H1 (cell line): ENCODE results near the gene BBLN.

Source experiments
- BRCA1 ChIP-seq: IDR thresholded peaks from 2 replicates; pipeline ENCODE4 v1.6.1; 2012; ENCODE audit warnings: low read depth, low read length, improper control_type of control experiment
- CBX5 ChIP-seq: fragments of 300-800, 300-1000 bp; sonication (generic); IDR thresholded peaks from 2 replicates; pipeline ENCODE4 v1.7.1; 2016; ENCODE audit warnings: antibody characterized with exemption, low read length, low read depth
- CHD2 ChIP-seq: IDR thresholded peaks from 2 replicates; pipeline ENCODE4 v1.6.1; 2012; ENCODE audit warnings: low read length, improper control_type of control experiment
- EZH2 ChIP-seq: fragments of 200-600 bp; sonication (generic); IDR thresholded peaks from 2 replicates; pipeline ENCODE4 v1.7.1; 2012; ENCODE audit warnings: low read depth, mild to moderate bottlenecking, moderate library complexity, low read length, inconsistent platforms; ENCODE audit not compliant: severe bottlenecking
- HDAC2 ChIP-seq, 2 experiments: fragments of 300-600 bp in 1 of 2; sonication (generic) in 1 of 2; IDR thresholded peaks; 2 replicates each; pipeline ENCODE4 v1.6.1; 2011 to 2012; ENCODE audit warnings: low read depth in 2 of 2, low read length in 2 of 2, mild to moderate bottlenecking in 2 of 2, moderate library complexity in 2 of 2, borderline replicate concordance in 1 of 2, inconsistent platforms in 1 of 2
- KDM5A ChIP-seq: fragments of 200-600 bp; IDR thresholded peaks from 2 replicates; pipeline ENCODE4 v1.7.1; 2012; ENCODE audit warnings: mild to moderate bottlenecking, low read length, inconsistent platforms, mixed read lengths
- POLR2A ChIP-seq, 2 experiments: IDR thresholded peaks; 1 replicate in 1 of 2; 2 replicates in 1 of 2; pipeline ENCODE4 v1.6.1; 2011; ENCODE audit warnings: low read depth in 2 of 2, low read length in 2 of 2, mild to moderate bottlenecking in 2 of 2; ENCODE audit errors: control extremely low read depth in 1 of 2
- RAD21 ChIP-seq, 2 experiments: IDR thresholded peaks in 1 of 2; conservative IDR thresholded peaks in 1 of 2; 2 replicates each; pipeline ENCODE4 v1.6.1; 2011; ENCODE audit warnings: low read depth in 2 of 2, low read length in 2 of 2, improper control_type of control experiment in 1 of 2, inconsistent platforms in 1 of 2, mild to moderate bottlenecking in 1 of 2, moderate library complexity in 1 of 2
- RXRA ChIP-seq: IDR thresholded peaks from 2 replicates; pipeline ENCODE4 v1.6.1; 2011; ENCODE audit warnings: low read depth, mild to moderate bottlenecking, low read length, moderate library complexity; ENCODE audit not compliant: insufficient read depth
- TBP ChIP-seq: IDR thresholded peaks from 2 replicates; pipeline ENCODE4 v1.6.1; 2011; ENCODE audit warnings: low read depth, low read length, improper control_type of control experiment
- YY1 ChIP-seq: IDR thresholded peaks from 2 replicates; pipeline ENCODE4 v1.6.1; 2011; ENCODE audit warnings: low read depth, mild to moderate bottlenecking, low read length
- TF ChIP-seq, protein P1 (sequence below): IDR thresholded peaks from 2 replicates; pipeline ENCODE4 v1.6.1; 2011; ENCODE audit warnings: low read depth, mild to moderate bottlenecking, low read length; ENCODE audit not compliant: insufficient read depth
- TF ChIP-seq, protein P2 (sequence below), 3 experiments: IDR thresholded peaks; 1 replicate in 2 of 3; 2 replicates in 1 of 3; pipeline versions ENCODE4 v1.5.1 to v1.6.1; 2011; ENCODE audit warnings: low read length in 3 of 3, mild to moderate bottlenecking in 3 of 3, inconsistent platforms in 2 of 3, low read depth in 1 of 3, moderate library complexity in 1 of 3; ENCODE audit not compliant: insufficient read depth in 1 of 3; ENCODE audit errors: control extremely low read depth in 1 of 3
- TF ChIP-seq, protein P3 (sequence below): IDR thresholded peaks from 2 replicates; pipeline ENCODE4 v1.6.1; 2011; ENCODE audit warnings: low read length, improper control_type of control experiment

GRCh38 chr9:128144239-128145181 is 15.6 kb upstream of the BBLN start:
- TF ChIP-seq YY1 (no peak), TBP (no peak), KDM5A (no peak), CHD2 (no peak), POLR2A (IDR thresholded peaks at IDR 0.05; ENCODE audit: control extremely low read depth in 1 of 2, low read depth in 2 of 2, low read length in 2 of 2) (no peak), CBX5 (no peak), RAD21 (IDR thresholded peaks at IDR 0.05 in 1 of 2, conservative IDR thresholded peaks at IDR 0.05 in 1 of 2; ENCODE audit: low read depth in 2 of 2, low read length in 2 of 2) (no peak), RXRA (no peak), EZH2 (no peak), BRCA1 (no peak), HDAC2 (IDR thresholded peaks at IDR 0.05; ENCODE audit: borderline replicate concordance in 1 of 2, low read depth in 2 of 2, low read length in 2 of 2) (no peak)
- TF ChIP-seq, protein P1, sequence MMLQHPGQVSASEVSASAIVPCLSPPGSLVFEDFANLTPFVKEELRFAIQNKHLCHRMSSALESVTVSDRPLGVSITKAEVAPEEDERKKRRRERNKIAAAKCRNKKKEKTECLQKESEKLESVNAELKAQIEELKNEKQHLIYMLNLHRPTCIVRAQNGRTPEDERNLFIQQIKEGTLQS = no peak
- TF ChIP-seq, protein P2, sequence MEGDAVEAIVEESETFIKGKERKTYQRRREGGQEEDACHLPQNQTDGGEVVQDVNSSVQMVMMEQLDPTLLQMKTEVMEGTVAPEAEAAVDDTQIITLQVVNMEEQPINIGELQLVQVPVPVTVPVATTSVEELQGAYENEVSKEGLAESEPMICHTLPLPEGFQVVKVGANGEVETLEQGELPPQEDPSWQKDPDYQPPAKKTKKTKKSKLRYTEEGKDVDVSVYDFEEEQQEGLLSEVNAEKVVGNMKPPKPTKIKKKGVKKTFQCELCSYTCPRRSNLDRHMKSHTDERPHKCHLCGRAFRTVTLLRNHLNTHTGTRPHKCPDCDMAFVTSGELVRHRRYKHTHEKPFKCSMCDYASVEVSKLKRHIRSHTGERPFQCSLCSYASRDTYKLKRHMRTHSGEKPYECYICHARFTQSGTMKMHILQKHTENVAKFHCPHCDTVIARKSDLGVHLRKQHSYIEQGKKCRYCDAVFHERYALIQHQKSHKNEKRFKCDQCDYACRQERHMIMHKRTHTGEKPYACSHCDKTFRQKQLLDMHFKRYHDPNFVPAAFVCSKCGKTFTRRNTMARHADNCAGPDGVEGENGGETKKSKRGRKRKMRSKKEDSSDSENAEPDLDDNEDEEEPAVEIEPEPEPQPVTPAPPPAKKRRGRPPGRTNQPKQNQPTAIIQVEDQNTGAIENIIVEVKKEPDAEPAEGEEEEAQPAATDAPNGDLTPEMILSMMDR (IDR thresholded peaks at IDR 0.05; ENCODE audit: control extremely low read depth in 1 of 3, insufficient read depth in 1 of 3, low read depth in 1 of 3, low read length in 3 of 3) = no peak
- TF ChIP-seq, protein P3, sequence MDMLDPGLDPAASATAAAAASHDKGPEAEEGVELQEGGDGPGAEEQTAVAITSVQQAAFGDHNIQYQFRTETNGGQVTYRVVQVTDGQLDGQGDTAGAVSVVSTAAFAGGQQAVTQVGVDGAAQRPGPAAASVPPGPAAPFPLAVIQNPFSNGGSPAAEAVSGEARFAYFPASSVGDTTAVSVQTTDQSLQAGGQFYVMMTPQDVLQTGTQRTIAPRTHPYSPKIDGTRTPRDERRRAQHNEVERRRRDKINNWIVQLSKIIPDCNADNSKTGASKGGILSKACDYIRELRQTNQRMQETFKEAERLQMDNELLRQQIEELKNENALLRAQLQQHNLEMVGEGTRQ = no peak
